GM12864 (cell line): ENCODE measurements around the gene SDCCAG8.

Source experiments
- DNase-seq: peaks from one replicate; pipeline ENCODE4 v3.0.0-alpha.2; 2011; ENCODE audit warnings: low read depth
- H3K4me3 ChIP-seq: 2 replicates; pipeline ENCODE4 v1.5.1; 2011; ENCODE audit warnings: mild to moderate bottlenecking, low read depth, low read length, control low read depth
- CTCF ChIP-seq: IDR thresholded peaks from 2 replicates; pipeline ENCODE4 v1.5.1; 2011; ENCODE audit warnings: low read depth, mild to moderate bottlenecking, moderate library complexity, low read length, control low read depth, inconsistent platforms; ENCODE audit errors: missing control alignments

The SDCCAG8 gene

GRCh38 chr1:243503155-243503554, 247.3 kb downstream of the SDCCAG8 start:
- no peak overlapping the region for H3K4me3 ChIP-seq
- DNase-seq, result no peak
- no peak for TF ChIP-seq CTCF

- H3K4me3 ChIP-seq, result no peak overlapping the region
- DNase-seq, result no peak
- TF ChIP-seq CTCF, result no peak
Observed at GRCh38 chr1:243505986-243506689, 250.3 kb downstream of the SDCCAG8 start.

- no peak for TF ChIP-seq CTCF
- no peak for DNase-seq
- no peak overlapping the region for H3K4me3 ChIP-seq
Observed at GRCh38 chr1:243507001-243507671, 251.3 kb downstream of the SDCCAG8 start.

- TF ChIP-seq CTCF, result no peak
- DNase-seq, result no peak
- H3K4me3 ChIP-seq, result no peak overlapping the region
Observed at GRCh38 chr1:243507672-243508302, 251.9 kb downstream of the SDCCAG8 start.

- H3K4me3 ChIP-seq, result no peak overlapping the region
- no peak for DNase-seq
- TF ChIP-seq CTCF, result no peak
Observed at GRCh38 chr1:243508303-243508713, 252.5 kb downstream of the SDCCAG8 start.

- DNase-seq, result no peak
- TF ChIP-seq CTCF, result no peak
- H3K4me3 ChIP-seq, result no peak overlapping the region
Observed at GRCh38 chr1:243508943-243509342, 253.1 kb downstream of the SDCCAG8 start.
